NCI-H1092 treated with DMSO at 0.1 percent for 48 hours (cell line): ENCODE measurements around the gene CSNK1G3.

Experiments
- DNase-seq: peaks from one replicate; lab custom pipeline; 2025; lab: John Stamatoyannopoulos, UW

CSNK1G3 gene

DNA sequence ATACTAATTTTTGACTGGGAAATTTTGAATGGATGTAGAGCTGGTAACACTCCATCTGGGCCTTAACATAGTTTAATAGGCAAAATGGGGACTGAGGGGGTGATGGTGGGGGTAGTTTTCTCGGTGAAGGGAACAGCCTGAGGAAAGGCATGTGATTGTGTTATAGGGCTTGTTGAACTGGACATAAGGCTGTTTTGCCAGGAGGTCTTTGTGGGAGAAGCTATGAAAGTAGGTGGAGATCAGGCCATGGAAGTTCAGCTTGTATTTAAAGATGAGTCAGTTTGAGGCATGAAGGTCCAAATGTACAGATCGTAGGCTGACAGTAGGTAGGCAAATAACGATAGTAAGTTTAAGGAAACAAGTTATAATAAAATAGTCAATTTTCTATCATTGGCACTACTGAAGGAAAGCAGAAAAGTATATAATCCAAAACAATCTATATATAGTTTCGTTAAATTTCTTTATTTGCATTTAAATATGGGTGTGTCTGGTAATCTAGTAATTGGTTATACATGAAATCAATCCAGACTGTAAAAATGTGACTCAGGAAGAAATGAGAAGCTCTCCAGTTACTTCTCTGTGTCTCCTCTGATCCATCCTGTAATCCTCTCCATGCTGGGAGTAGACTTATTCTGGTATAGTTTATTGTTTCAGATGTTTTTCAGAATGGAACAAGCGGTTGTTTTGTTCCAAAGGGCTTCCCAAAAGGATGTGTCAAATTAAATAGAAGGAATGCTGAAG, 2.8 kb downstream of the CSNK1G3 start:
- no peak for DNase-seq

- no peak for DNase-seq
Observed at GRCh38 chr5:123515904-123516303, 3.9 kb downstream of the CSNK1G3 start.

DNA sequence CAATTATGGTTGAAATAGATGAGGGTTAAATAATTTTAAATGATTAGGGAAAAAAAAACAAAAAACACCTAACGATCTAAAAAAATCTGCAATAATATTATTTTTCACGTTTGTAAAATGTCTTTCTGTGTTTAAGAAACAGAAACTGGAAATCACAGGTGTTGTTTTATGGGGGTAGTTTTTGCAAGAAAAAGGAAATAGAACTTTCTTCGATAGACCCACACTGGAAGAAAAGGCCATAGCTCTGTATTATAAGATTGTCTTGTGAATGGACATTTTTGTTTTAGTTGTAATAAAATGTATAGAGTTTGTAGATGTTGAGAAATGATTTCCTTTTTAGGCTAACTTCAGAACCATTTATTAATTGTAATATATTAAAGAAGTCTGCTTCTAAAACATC, 5.5 kb downstream of the CSNK1G3 start:
- no peak for DNase-seq

DNA sequence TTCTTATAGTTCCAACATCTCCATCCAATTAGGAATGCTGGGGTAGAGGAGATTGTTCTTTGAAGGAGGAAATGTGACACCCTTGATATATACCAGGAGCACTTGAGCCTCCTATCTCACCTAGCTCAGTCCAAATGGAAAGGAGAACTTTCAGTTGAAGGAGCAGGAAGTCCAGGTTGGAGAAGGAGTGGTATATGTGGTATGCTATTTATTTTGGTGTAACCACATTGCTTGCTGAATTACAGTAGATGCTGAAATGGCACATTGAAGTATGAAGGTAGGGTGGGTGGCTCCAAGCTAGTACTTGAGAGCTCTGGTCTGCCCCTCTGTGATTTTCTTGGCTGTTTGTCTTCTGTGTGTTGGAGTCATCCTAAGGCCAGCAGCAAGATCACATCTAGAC, 6.1 kb downstream of the CSNK1G3 start:
- DNase-seq, result no peak

- DNase-seq, result no peak
Observed at GRCh38 chr5:123520677-123521247, 8.8 kb downstream of the CSNK1G3 start.

DNA sequence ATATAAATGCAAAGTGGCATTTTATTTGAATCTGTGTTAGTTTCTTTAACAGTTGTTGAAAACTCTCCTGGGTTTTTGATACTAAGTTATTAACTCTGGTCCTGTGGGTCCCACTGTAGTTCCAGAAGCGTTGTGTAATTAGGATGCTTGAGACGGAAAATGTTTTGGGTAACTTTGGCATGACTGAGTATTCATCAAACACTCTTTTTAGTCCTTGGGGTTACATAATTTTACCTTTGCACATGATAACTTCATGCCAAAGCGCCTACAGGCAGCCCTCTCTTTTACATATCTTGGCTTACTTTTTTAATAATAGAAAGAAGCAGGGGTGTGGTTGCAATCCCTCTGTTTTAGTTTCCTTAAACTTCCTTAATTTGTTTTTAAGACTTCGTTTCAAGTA, 12.2 kb downstream of the CSNK1G3 start:
- no peak for DNase-seq

GRCh38 chr5:123527190-123527589, 15.2 kb downstream of the CSNK1G3 start:
- DNase-seq, result no peak

DNA sequence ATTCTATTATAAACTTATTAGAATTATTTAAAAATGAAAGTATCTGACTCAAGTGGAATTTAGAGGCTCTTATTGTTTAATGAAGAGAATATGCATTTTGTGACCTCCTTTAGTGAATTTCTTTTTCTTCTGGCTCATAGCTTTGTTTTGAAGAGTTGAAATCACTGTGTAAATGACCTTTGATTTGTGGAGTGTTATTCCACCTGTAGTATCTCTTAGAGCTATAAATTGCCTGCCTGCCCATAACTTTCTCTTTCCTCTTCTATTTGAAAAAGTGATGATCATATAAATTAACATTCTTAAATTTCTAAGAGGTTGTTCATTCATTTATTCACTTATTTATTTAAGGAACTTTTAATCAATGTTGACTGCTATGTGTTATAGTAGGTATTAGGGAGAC, 16.1 kb downstream of the CSNK1G3 start:
- no peak for DNase-seq

- DNase-seq, result no peak
Observed at GRCh38 chr5:123528878-123529277, 16.9 kb downstream of the CSNK1G3 start.

DNA sequence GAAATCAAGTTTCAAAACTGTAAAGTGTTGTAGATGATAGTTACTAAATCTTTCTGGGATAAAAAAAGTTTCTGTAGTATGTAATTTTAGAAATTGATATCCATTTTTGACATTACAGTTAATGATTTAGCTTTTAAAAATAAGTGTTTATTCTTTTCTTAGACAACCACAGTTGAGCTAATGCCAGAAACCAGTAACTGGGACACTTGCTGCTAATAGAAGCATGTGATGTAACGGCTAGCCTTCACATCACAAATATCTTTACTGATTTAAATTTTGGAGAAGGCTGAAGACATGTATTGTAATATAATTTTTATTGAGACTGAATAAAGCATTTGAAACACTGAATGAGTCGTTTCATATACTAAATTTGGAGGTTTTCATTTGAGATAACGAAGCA, 18.8 kb downstream of the CSNK1G3 start:
- no peak for DNase-seq

- DNase-seq, result no peak
Observed at GRCh38 chr5:123535648-123536047, 23.7 kb downstream of the CSNK1G3 start.

DNA sequence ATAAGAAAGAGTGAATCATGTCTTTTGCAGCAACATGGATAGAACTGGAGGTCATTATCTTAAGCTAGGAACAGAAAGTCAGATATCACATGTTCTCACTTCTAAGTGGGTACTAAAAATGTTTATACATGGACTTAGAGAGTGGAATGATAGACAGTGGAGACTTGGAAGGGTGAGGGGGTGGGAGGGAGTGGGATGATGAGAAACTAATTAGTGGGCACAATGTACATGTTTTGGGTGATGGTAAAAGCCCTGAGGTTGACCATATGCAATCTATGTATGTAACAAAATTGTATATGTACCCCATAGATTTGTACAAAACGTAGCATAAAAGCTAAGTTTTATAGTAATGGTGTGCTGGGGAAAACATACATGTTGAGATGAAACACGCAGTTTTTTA, 25.3 kb downstream of the CSNK1G3 start:
- DNase-seq, result no peak

DNA sequence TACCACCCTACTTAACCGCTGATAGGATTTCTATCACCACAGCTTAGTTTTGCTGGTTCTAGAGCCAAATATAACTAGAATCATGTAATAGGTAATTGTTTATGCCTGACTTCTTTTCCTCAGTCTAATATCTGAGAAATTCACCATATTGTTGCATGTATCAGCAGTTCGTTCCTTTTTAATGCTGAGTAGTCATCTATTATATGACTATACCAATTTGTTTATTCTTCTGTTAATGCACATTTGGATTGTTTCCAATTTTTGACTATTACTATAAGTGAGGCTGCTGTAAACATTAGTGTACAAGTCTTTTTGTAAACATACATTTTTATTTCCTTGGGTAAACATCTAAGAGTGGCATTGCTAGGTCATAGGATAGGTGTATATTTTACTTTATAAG, 25.9 kb downstream of the CSNK1G3 start:
- DNase-seq, result no peak

DNA sequence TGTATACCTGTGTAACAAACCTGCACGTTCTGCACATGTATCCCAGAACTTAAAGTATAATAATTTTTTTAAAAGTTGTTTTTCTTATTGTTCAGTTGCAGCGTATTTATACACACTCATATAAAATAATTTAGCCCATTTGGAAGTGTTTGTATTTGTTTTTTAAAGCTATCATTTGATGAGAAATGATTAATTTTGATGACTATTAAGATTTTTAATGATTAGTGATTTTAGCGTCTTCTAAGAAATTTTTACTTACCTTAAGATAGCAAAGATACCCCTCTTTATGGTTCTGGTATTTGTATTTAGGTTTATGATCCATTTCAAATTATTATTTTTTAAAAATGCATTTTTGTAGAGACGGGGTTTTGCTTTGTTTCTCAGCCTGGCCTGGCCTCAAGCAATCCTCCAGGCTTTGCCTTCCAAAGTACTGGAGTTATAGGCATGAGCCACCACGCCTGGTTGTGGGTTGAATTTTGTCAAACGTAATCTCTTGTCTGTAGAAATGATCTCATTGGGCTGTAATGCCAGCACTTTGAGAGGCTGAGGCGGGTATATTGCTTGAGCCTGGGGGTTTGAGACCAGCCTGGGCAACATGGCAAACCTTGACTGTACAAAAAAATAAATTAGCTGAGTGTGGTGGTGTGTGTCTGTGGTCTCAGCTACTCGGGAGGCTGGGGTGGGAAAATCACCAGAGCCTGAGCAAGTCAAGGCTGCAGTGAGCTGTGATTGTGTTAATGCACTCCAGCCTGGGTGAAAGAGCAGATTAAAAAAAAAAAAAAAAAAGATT, 26.9 kb downstream of the CSNK1G3 start:
- no peak for DNase-seq

GRCh38 chr5:123540534-123540933, 28.6 kb downstream of the CSNK1G3 start:
- DNase-seq, result no peak

DNA sequence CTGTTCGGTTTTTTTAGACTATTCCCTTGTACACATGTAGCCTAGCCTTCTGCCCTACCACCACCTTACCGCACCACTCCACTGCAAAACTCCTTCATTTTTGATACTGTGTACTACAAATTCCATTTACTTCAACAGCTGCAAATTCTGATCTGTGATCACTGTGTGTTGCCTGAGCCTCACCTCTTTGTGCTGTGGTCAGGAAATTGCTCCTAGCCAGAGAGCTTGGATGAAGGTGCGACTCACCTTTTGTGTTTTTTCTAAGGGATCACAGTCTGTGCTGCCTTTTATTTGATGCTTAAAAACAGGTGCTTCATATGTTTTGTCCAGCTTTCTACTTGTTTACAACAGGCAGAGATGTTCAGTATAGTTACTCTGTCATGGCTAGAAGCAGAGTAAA, 31.5 kb downstream of the CSNK1G3 start:
- no peak for DNase-seq

GRCh38 chr5:123545506-123545905, 33.5 kb downstream of the CSNK1G3 start:
- DNase-seq, result no peak

DNA sequence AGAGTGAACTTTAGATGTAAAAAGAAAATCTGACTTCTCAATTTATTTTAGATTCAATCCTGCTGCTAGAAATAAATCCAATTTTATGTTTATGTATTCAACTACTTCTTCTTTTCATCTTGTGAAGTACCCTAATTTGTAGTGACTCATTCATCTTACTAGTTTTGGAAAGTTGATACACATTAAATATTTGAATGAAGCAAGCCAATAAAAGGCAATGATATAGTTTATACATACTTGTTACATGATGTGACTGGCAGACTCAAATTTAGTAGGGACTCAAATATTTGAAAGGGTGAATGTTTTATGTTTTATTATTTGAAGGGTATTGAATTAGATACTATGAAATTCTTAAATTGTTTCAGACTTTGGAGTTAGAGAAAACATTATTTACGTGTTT, 34.7 kb downstream of the CSNK1G3 start:
- no peak for DNase-seq

GRCh38 chr5:123549256-123549904, 37.4 kb downstream of the CSNK1G3 start:
- no peak for DNase-seq

GRCh38 chr5:123554601-123555000, 42.6 kb downstream of the CSNK1G3 start:
- no peak for DNase-seq

- DNase-seq, result no peak
Observed at GRCh38 chr5:123557907-123558306, 45.9 kb downstream of the CSNK1G3 start.

GRCh38 chr5:123558762-123559433, 46.9 kb downstream of the CSNK1G3 start:
- no peak for DNase-seq
